ENCODE measurements around the gene ICAM5.
"Not testable (repeated sequence)": the region's sequence is repeated elsewhere in the genome, so short reads cannot be mapped to it uniquely, and the experiment has no call there.

GRCh38 chr19:10241826-10242449 is 47.8 kb upstream of the ICAM5 start:
- not testable (repeated sequence) for TF ChIP-seq CTCF, POLR2A (IDR thresholded peaks at IDR 0.05)
